ENCODE data around the gene RAP1GAP.

Gene RAP1GAP

GRCh38 chr1:21589618-21590017, 79.5 kb downstream of the RAP1GAP start:
- no peak for DNase-seq

- DNase-seq = no peak
These were observed 81.6 kb downstream of the RAP1GAP start for GRCh38 chr1:21587602-21587953.

GRCh38 chr1:21586846-21587601, 82.1 kb downstream of the RAP1GAP start:
- DNase-seq = no peak

- no peak for DNase-seq
These were observed 82.9 kb downstream of the RAP1GAP start for GRCh38 chr1:21586222-21586621.

- no peak for DNase-seq
These were observed 84.1 kb downstream of the RAP1GAP start for GRCh38 chr1:21585037-21585436.

GRCh38 chr1:21584096-21584495, 85.1 kb downstream of the RAP1GAP start:
- DNase-seq = no peak

GRCh38 chr1:21579791-21580190, 89.4 kb downstream of the RAP1GAP start:
- no peak for DNase-seq

- no peak for DNase-seq
These were observed 91.2 kb downstream of the RAP1GAP start for GRCh38 chr1:21577933-21578332.

GRCh38 chr1:21577324-21577723, 91.8 kb downstream of the RAP1GAP start:
- DNase-seq = no peak

- DNase-seq = no peak
These were observed 92.4 kb downstream of the RAP1GAP start for GRCh38 chr1:21576798-21577187.

- DNase-seq = no peak
These were observed 92.9 kb downstream of the RAP1GAP start for GRCh38 chr1:21576031-21576797.

GRCh38 chr1:21575351-21575942, 93.7 kb downstream of the RAP1GAP start:
- no peak for DNase-seq

GRCh38 chr1:21574466-21575151, 94.5 kb downstream of the RAP1GAP start:
- peak; percentile 65 for DNase-seq

- DNase-seq = peak; percentile 97
These were observed 95.1 kb downstream of the RAP1GAP start for GRCh38 chr1:21573971-21574465.

GRCh38 chr1:21573475-21573874, 95.7 kb downstream of the RAP1GAP start:
- no peak for DNase-seq

- DNase-seq = no peak
These were observed 96.4 kb downstream of the RAP1GAP start for GRCh38 chr1:21572735-21573277.

GRCh38 chr1:21572221-21572620, 96.9 kb downstream of the RAP1GAP start:
- no peak for DNase-seq

GRCh38 chr1:21570885-21571284, 98.3 kb downstream of the RAP1GAP start:
- no peak for DNase-seq

- DNase-seq = no peak
These were observed 98.7 kb downstream of the RAP1GAP start for GRCh38 chr1:21570528-21570875.

GRCh38 chr1:21569820-21570527, 99.2 kb downstream of the RAP1GAP start:
- DNase-seq = no peak

- DNase-seq = no peak
These were observed 100.3 kb downstream of the RAP1GAP start for GRCh38 chr1:21568809-21569385.
